Measurements from ENCODE around the gene DRC7. TPM values are rescaled to one million over a fixed set of nuclear protein-coding genes. Genes with fewer than 3 reads are reported as not detected.
"Not testable (repeated sequence)": the region's sequence is repeated elsewhere in the genome, so short reads cannot be mapped to it uniquely, and the experiment has no call there.

The DRC7 gene
- total and polyA plus RNA-seq, 8 donors: 0.28 to 2.4 (median 0.76) TPM

DNA sequence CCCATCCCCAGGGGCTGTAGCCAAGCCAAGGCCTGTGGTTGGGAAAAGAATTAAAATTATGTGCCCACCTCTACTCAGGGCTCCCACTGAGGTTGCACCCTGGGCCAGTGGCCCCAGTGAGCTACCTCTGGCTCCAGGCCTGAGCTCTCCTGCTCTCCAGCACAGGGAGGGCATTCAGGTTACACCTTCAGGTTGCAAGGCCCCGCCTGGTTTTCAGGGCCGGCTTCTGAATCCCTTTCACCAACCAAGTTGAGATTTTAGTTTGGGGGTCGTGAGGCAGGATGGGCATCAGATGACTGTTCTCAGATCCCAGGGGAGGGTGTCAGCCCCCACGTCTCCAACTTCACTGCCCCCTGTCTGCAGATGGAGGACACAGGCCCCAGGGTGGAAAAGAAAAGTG lies 33.0 kb downstream of the DRC7 start:
- Histone ChIP-seq H3K36me3 (no peaks in the 10 kb centered on the region), H3K27me3 (no peaks in the 10 kb centered on the region), H3K4me3 (no peak overlapping the region), H3K27ac (no peak overlapping the region), H3K4me1 (no peaks in the 10 kb centered on the region), H3K9me3 (no peaks in the 10 kb centered on the region)
- DNase-seq (peak in 1 of 6 donors; percentile 23), FAIRE-seq (no peak), ATAC-seq (no peak)
- 76 to 80% methylated on average over 4 of the region's 4 CpGs for WGBS, 2 donors
- TF ChIP-seq, protein P1, sequence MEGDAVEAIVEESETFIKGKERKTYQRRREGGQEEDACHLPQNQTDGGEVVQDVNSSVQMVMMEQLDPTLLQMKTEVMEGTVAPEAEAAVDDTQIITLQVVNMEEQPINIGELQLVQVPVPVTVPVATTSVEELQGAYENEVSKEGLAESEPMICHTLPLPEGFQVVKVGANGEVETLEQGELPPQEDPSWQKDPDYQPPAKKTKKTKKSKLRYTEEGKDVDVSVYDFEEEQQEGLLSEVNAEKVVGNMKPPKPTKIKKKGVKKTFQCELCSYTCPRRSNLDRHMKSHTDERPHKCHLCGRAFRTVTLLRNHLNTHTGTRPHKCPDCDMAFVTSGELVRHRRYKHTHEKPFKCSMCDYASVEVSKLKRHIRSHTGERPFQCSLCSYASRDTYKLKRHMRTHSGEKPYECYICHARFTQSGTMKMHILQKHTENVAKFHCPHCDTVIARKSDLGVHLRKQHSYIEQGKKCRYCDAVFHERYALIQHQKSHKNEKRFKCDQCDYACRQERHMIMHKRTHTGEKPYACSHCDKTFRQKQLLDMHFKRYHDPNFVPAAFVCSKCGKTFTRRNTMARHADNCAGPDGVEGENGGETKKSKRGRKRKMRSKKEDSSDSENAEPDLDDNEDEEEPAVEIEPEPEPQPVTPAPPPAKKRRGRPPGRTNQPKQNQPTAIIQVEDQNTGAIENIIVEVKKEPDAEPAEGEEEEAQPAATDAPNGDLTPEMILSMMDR (IDR thresholded peaks at IDR 0.05): no peak
- intact Hi-C loops (cut with DNase I): loop anchor here in 1 of 3 donors (10.0 kb wide), 1 partner anchor 153 kb away; no protein-coding TSS in a partner anchor

DNA sequence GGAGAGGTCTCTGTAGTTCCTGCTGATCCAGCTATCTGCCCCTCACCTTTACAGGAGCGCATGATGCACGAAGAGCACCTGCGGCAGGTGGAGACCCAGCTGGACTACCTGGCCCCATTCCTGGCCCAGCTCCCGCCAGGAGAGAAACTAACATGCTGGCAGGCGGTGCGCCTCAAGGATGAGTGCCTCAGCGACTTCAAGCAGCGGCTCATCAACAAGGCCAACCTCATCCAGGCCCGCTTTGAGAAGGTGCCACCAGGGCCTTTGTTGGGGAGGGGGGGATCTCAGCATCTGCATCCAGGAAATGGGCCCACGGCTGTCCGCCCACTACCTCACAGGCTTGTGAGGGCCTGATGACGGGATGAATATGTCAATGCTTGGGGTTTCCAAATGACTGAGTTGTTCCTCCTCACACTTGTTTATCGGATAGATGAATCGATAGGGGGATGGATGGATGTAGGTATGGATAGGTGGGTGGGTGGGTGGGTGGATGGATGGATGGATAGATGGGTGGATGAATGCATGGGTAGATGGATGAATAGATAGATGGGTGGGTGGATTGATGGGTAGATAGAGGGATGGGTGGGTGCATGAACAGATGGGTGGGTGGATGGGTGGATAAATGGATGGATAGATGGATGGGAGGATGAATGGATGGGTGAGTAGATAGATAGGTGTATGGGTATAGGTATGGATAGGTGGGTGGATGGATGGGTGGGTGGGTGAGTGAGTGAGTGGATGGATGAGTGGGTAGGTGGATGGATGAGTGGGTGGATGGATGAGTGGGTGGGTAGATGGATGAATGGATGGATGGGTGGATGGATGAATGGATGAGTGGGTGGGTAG lies 34.0 kb downstream of the DRC7 start:
- TF ChIP-seq, protein P1 (IDR thresholded peaks at IDR 0.05): no peak

DNA sequence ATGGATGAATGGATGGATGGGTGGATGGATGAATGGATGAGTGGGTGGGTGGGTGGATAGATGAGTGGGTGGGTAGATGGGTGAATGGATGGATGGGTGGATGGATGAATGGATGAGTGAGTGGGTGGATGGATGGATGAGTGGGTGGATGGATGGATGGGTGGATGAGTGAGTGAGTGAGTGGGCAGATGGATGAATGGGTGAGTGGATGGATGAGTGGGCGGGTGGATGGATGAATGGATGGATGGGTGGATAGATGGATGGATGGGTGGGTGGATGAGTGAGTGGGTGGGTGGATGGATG lies 34.5 kb downstream of the DRC7 start:
- WGBS, 2 donors: 72 to 88% methylated on average over 1 of the region's 1 CpG
- ATAC-seq (no peak), FAIRE-seq (no peak), DNase-seq (peak in 1 of 6 donors; percentile 2)
- TF ChIP-seq, protein P1 (IDR thresholded peaks at IDR 0.05): no peak
- Histone ChIP-seq H3K27me3 (no peaks in the 10 kb centered on the region), H3K4me3 (no peak overlapping the region), H3K4me1 (peaks cover 0 to under 1% (median 0%) of the 10 kb centered on the region in 3 donors), H3K27ac (no peak overlapping the region), H3K9me3 (no peaks in the 10 kb centered on the region), H3K36me3 (no peaks in the 10 kb centered on the region)
- intact Hi-C loops (cut with DNase I): loop anchor here in 1 of 3 donors (10.0 kb wide), 1 partner anchor 154 kb away; no protein-coding TSS in a partner anchor

More for the DNA sequence above, 34.0 kb downstream of the DRC7 start:
- no peak for ATAC-seq
- Histone ChIP-seq H3K36me3 (no peaks in the 10 kb centered on the region), H3K27ac (no peak overlapping the region), H3K9me3 (no peaks in the 10 kb centered on the region), H3K4me3 (no peak overlapping the region), H3K27me3 (no peaks in the 10 kb centered on the region), H3K4me1 (no peaks in the 10 kb centered on the region)
- no peak for FAIRE-seq
- peak in 1 of 6 donors; percentile 49 for DNase-seq
- 93 to 98% methylated on average over 14 of the region's 14 CpGs for WGBS, 2 donors
- intact Hi-C loops (cut with DNase I): loop anchor here in 1 of 3 donors (10.0 kb wide), 1 partner anchor 154 kb away; no protein-coding TSS in a partner anchor

DNA sequence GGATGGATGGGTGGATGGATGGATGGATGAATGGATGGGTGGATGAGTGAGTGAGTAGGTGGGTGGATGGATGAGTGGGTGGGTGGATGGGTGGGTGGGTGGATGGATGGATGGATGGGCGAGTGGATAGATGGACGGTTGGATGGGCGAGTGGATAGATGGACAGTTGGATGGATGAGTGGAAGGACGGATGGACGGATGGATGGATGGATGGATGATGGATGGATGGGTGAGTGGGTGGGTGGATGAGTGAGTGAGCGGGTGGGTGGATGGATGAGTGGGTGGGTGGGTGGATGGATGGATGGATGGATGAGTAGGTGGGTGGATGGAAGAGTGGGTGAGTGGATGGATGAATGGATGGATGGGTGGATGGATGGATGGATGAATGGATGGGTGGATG lies 35.2 kb downstream of the DRC7 start:
- ATAC-seq, H3K9me3 ChIP-seq, H3K27ac ChIP-seq, FAIRE-seq, H3K36me3 ChIP-seq, H3K27me3 ChIP-seq, H3K4me3 ChIP-seq, H3K4me1 ChIP-seq: not testable (repeated sequence)
- peak in 1 of 6 donors; percentile 1 for DNase-seq
- intact Hi-C loops (cut with DNase I): loop anchor here in 1 of 3 donors (10.0 kb wide), 1 partner anchor 155 kb away; no protein-coding TSS in a partner anchor
- 86 to 91% methylated on average over 6 of the region's 6 CpGs for WGBS, 2 donors

DNA sequence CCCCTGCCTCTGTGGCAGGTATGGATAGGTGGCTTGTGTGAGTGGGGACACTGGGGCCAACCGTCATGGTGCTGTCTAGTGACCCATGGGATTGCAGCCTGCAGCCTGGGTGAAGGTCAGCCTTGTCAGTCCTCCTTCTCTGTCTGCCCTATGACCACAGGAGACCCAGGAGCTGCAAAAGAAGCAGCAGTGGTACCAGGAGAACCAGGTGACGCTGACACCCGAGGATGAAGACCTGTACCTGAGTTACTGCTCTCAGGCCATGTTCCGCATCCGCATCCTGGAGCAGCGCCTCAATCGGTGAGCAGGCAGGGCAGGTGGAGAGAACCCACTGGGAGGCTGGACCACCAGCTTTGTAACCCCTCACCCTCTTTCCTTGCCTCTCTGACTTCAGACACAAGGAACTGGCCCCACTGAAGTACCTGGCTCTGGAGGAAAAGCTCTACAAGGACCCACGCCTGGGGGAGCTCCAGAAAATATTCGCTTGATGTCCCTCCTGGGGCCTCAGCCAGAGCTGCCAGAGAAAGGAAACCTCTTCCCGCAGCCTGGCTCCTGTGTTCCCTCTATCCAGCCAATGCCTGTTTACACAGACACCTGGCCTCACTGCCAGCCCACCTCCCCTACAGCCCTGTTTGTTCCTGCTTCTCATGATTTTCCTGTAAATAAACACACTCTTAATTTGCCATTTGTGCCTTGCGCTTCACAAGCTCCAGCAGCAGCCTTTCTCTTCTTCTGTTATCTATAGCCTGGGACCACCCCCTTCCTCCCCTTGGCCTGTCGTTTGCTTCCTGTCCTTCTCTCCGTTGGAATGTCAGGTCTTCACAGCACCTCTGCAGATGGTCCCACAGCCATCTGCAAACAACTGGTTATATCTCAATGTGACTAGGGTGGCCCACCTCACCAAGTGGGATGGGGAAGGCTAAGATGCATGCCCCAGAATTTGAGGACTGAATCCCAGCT lies 36.4 kb downstream of the DRC7 start:
- ATAC-seq (no peak), FAIRE-seq (no peak), DNase-seq (peak in 1 of 6 donors; percentile 33)
- 73 to 74% methylated on average over 13 of the region's 13 CpGs for WGBS, 2 donors
- intact Hi-C loops (cut with DNase I): no loop called here
- no peak overlapping the region for H3K27ac ChIP-seq
- H3K36me3 ChIP-seq: no peaks in the 10 kb centered on the region
- TF ChIP-seq, protein P1 (IDR thresholded peaks at IDR 0.05): no peak
- no peak overlapping the region for H3K4me3 ChIP-seq
- H3K4me1 ChIP-seq: peaks cover 0 to 3% (median 2%) of the 10 kb centered on the region in 3 donors
- H3K9me3 ChIP-seq: no peaks in the 10 kb centered on the region
- H3K27me3 ChIP-seq: no peaks in the 10 kb centered on the region

All from pancreas (tissue), 10 donors.